Central memory CD4-positive, alpha-beta T cell (primary cell): ENCODE data around the gene ABCB10.
"Not testable (repeated sequence)": the region's sequence is repeated elsewhere in the genome, so short reads cannot be mapped to it uniquely, and the experiment has no call there.

Experiments
- DNase-seq: peaks from one replicate; pipeline ENCODE4 v3.0.0; 2022
- total RNA-seq, 3 experiments: gene quantifications; one replicate each; lab custom pipeline; 2026; lab: John Stamatoyannopoulos, UW

Gene ABCB10
- total RNA-seq = 35.7 to 50.6 (median 46.8) reads per million in 3 experiments

DNA sequence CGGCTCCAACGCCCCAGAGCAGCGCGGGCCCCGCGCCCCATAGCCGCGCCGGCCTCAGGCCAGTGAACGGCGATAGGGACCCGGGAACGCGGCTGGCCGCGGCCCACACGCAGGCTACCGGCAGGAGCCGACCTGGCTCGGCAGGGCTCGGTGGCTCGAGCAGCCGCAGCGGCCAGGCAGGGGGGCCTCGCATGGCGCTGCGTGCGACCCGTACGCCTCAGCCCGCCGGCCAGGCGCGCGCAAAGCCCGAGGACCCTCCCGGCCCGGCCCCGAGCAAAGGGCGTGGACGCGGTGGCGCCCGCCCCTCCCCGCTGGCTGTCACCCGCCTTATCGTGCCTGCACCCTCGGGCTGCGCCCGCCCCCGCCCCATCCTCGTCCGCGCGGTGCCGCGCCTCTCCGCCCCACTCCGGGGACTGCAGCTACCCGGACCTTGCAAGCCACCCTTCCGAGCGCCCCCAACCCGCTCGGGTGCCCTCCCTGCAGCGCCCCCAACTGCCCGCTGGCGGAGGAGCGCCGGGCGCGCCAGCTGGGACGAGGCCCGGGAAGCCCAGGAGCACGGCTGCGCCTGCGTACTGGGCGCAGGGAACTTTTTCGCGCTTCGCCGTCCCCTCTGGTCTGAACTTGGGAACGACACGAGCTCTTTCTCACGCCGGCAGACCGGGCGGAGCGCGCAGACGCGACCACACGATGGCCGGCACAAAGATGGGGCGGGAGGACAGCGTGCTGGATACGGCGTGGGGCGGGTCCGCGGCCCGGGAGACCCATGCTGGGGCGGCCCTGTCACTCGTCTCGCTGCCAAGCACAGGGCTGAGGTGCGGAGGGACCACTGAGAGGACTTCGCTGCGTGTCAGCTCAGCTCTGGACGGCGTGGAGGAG lies at the start of gene ABCB10:
TSS of gene ABCB10 (minus strand) at position 248 of the 876 bp plus-strand sequence. CDS start at position 193, 55 bp downstream.
- peak; percentile 80 for DNase-seq

- no peak for DNase-seq
Observed at GRCh38 chr1:229607370-229607769, 48.9 kb upstream of the ABCB10 start.

GRCh38 chr1:229603371-229604005 lies 45.0 kb upstream of the ABCB10 start:
- DNase-seq = no peak

DNA sequence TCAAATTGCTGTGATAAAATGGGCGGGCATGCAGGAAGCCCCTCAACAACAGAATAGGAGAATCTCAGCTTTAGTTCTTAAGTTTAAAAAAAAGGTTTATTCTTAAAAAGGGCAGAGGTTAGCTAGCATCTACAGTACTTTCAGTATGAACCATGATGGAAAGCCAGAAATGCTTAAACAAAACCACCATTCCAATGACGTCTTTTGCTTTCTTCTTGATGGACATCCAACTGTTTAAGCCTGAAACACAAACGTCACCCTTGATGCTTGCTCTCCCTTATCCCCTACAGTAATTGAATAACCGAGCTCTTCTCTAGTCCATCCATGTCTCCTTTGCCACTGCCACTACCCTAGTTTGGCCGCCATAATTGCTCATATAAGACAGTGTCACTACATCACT lies 41.7 kb upstream of the ABCB10 start:
- DNase-seq = no peak

GRCh38 chr1:229599218-229599954 lies 40.9 kb upstream of the ABCB10 start:
- no peak for DNase-seq

DNA sequence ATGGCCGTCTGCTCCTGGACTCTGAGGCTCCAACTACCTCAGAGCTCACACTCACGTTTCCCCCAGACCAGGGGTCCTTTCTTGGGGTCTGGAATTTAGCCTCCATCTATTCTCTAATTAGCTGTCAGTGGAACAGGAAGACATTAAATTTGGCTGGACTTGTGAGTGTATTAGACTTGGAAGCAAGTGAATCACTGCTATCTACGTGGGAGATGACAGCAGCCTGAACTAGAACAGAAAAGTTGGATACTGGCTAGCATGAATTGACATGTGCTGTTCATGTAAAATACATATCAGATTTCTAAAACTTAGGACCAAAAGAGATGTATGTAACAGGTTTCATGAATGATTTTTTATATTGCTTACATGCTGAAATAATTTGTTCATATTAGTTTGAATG lies 39.4 kb upstream of the ABCB10 start:
- no peak for DNase-seq

GRCh38 chr1:229596925-229597699 lies 38.6 kb upstream of the ABCB10 start:
- no peak for DNase-seq

GRCh38 chr1:229595876-229596275 lies 37.4 kb upstream of the ABCB10 start:
- not testable (repeated sequence) for DNase-seq

- DNase-seq = no peak
Observed at GRCh38 chr1:229594227-229595008, 35.9 kb upstream of the ABCB10 start.

- DNase-seq = no peak
Observed at GRCh38 chr1:229593800-229594199, 35.3 kb upstream of the ABCB10 start.

DNA sequence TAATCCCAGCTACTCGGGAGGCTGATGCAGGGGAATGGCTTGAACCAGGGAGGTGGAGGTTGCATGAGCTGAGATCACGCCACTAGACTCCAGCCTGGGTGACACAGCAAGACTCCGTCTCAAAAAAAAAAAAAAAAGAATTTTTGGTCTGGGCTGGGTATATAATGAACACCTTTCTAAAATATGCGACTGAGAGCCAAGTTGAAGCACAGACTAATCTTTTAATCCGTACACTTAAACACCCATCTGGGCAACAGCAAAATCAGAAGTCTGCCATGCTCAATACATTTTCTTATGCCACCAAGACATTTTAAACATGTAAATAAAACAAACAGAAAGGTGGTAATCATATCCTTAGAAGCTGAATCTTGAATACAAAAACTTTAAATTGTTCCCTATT lies 31.6 kb upstream of the ABCB10 start:
- DNase-seq = no peak

DNA sequence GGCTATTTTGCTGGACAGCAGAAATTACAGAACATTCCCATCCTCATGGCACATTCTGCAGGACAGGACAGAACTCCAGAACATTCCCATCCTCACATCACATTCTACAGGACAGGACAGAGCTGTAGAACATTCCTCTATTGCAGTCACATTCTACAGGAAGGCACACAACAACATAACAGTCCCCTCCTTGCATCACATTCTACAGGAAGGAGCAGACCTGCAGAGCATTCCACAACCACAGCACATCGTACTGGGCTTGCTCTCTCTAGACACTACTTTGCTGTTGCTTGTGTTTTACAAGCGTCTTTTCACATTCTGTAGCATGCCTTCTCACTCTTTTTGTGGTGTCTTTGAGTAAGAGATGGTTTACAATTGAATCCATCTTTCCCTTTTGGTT lies 26.8 kb upstream of the ABCB10 start:
- DNase-seq = no peak

DNA sequence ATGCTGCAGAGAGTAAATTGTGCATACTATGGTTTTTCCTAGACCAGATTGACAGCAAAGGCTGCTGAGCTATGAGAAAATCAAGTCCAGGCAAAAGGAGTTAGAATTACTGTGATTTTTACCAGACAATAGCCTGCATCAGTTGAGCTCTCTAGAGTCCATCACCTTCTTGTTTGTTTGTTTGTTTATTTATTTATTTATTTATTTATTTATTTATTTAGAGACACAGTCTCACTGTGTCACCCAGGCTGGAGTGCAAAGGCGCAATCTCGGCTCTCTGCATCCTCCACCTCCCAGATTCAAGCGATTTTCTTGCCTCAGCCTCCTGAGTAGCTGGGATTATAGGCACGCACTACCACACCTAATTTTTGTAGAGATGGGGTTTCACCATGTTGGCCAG lies 24.2 kb upstream of the ABCB10 start:
- no peak for DNase-seq

DNA sequence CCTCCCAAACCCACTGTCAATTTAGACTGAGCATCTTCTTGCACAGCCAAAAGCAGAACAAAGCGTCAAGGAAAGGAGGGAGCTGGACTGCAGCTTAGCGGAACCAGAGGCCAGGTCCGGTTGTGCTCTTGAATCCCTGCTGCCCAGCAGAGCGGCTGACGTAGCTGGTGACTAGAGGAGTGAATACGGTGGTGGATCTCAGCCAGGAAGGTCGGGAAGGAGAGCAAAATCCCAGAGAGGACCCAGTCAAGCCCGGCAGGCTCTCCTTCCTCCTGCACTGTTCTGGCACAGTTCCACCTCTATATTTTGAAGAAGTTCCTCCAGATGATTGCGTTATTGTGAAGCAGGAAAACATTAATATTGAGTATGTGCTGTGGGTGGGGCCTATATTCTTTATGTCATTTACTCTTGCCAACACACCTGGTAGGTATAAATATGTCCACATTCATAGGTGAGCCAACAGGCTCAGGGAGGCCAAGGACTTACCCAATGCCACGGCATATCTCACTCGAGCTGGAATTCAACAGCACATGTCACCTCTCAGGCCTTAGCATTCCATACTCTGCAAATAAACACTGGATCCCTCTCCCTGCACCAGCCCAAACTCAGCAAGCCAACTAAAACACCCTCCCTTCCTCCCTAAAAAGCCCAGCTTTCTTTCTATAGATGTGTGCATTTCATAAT lies 23.6 kb upstream of the ABCB10 start:
- DNase-seq = no peak

GRCh38 chr1:229581485-229581884 lies 23.0 kb upstream of the ABCB10 start:
- DNase-seq = no peak

- no peak for DNase-seq
Observed at GRCh38 chr1:229579059-229579673, 20.7 kb upstream of the ABCB10 start.

- DNase-seq = no peak
Observed at GRCh38 chr1:229578168-229579058, 19.9 kb upstream of the ABCB10 start.

- no peak for DNase-seq
Observed at GRCh38 chr1:229574679-229575442, 16.4 kb upstream of the ABCB10 start.

DNA sequence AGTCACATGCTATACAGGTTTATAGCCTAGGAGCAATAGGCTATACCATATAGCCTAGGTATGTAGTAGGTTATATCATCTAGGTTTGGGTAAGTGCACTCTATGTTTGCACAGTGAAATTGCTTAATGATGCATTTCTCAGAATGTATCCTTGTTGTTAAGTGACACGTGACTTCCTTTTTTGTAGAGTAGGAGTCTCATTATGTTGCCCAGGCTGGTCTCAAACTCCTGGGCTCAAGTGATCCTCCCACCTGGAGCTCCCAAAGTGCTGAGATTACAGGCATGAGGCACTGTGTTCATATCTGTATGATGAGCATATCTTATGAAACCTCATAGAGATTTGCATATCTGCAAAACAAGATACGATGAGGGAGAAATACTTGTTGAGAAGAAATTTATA lies 13.8 kb upstream of the ABCB10 start:
- DNase-seq = no peak
